GM19351 (cell line): ENCODE data around the gene GM2A.
"Not testable (repeated sequence)": the region's sequence is repeated elsewhere in the genome, so short reads cannot be mapped to it uniquely, and the experiment has no call there.

Source experiments
- ATAC-seq: cut with Tn5 transposase; IDR thresholded peaks from one replicate; pipeline ENCODE4 v1.9.1; 2021; ENCODE audit warnings: mild to moderate bottlenecking, moderate library complexity; ENCODE audit not compliant: unreplicated experiment

Gene GM2A

DNA sequence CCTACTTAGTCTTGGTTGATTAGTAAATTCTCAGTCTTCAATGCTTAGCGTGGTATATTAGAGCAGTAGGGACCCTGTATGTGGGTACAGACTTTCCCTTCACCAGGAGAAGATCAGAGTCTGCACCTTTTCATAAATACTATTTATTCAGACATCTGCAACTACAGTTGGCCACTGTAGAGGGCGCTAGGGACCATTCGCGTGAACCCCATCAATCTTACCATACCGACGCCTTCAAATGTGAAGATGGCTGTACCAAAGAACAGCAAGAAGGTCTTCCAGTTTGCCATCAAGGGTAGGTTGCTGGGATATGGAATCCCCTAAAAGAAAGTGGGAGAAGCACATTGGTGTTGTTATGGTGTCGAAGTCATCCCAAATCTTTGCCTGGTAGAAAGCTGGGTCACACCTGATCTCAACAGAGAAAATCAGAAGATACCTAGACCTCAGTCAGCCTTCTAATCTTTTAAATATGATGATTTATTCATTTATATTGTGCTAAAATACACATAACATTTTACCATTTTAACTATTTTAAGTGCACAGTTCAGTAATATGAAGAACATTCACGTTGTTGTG is 31.5 kb downstream of the GM2A start:
- no peak for ATAC-seq

DNA sequence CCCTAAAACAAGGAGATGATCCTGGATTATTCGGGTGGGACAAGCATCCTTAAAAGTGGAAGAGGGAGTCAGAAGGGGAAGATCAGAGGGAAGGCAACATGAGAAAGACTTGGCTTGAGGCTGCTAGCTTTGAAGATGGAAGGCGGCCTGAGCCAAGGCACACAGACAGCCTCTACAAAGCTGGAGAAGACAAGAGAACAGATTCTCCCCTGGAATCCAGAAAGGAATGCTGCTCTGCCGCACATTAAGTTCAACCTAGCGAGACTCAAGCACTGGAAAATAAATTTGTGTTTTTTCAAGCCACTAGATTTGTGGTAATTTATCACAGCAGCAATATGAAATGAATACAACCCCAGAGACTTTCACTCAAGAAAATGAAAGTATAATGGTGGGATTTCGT is 32.7 kb downstream of the GM2A start:
- ATAC-seq: no peak

DNA sequence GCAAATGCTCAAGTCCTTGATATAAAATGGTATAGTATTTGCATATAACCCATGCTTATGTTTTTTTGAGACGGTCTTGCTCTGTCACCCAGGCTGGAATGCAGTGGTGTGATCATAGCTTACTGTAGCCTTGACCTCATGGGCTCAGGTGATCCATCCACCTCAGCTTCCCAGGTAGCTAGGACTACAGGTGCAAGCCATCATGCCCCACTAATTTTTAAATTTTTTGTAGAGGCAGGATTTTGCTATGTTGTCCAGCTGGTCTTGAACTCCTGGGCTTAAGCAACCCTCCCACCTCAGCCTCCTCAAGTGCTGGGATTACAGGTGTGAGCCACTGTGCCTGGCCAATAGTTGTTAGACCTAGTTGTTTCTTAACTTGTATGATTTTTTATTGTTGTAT is 33.3 kb downstream of the GM2A start:
- ATAC-seq: no peak

DNA sequence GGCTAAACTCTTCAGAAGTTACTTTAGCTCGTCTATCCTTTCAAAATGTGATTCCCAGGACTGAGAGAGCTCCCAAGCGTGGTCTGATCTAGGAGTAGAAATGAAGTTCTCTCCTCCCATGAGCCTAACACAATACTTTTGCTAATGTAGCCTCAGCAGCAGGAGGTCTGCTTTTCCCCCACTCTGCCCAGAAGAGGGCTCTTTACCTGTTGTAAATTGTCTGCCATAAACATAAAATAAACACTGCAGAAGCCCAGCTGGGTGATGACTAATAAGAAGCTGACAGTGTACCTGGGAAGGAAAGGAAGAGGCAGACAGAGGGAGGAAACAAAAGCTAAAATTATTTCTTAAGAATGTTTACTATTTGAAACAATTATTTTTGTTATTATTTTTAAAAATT is 35.2 kb downstream of the GM2A start:
- ATAC-seq: peak; percentile 67

DNA sequence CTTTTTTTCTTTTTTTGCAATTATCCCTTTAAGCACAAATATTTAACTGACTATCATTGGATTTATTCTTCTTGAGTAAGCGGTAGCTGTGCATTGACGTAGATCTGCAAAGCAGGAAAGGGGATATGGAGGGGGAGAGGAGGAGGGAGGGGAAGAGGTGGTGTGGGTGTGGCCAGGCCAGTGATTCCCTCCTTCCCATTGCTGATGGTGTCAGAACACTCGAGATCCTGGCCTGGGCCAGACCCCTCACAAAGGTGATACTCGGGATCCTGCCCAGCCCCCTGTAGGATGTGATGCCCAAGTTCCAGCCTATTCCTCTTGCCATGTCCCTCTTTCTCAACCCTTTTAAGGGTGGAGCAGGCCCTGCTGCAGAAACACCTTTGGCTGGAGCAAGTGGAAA is 40.6 kb downstream of the GM2A start:
- no peak for ATAC-seq

DNA sequence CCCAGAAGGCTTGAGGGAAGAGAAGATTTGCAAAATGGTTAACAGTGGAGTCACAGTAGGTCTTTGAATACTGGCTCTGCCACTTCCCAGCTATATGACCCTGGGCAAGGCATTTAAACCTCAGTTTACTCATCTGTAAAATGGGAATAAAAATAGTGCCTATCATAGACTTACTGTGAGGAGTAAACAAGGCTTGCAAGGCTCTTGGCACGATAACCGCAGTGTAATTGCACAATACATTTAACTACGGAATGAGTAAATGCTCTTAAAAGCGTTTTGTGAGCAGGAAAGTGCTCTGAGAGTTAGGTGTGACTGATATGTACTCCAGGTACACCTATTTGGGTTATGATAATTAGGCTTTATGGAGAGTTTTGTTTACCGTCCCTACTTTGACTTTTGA is 42.2 kb downstream of the GM2A start:
- no peak for ATAC-seq

DNA sequence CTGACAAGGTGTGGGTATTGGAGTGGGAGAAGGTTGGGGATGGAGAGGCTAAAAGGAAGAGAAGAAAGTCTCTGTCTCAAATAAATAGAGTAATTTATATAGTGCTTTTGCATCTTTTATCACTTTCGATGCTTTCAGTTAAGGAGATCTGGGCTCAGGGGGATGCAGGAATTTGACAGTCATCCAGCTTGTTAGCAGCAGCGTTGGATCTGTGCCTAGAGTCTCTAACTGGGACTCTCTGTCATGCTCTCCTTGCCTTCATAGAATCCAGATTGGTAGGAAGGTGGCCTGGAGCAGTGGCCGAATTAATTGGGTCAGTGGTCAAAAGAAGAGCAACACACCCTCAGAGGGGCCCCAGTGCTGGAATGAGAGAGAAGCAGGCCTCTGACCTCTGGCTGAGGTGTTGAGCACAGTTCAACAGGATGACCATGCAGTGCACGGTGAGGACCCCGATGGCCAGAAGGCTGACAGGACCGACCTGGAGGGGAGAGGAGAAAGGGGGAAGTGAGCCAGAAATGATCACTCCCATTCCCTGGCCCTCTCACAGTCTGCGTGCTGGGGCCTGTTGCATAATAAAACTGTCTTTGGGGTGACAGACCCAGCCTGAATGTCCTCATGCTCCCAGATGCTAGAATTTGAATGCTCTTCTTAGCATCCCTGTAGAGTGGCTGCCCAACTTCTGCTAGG is 42.9 kb downstream of the GM2A start:
- no peak for ATAC-seq

DNA sequence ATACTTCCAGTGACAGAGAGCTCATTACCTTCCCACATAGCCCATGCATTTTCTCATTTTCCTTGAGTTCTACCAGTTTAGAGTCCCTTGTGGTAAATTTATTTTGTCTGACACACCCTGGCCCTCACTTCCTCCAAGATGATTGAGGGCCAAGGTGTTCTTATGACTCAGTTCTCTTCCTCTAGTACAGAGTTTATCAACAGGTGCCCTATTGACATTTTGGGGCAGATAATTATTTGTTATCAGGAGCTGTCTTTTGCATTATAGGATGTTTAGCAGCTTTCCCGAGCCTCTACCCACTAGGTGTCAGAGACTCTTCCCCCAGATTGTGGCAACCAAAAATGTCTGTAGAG is 43.5 kb downstream of the GM2A start:
- no peak for ATAC-seq

DNA sequence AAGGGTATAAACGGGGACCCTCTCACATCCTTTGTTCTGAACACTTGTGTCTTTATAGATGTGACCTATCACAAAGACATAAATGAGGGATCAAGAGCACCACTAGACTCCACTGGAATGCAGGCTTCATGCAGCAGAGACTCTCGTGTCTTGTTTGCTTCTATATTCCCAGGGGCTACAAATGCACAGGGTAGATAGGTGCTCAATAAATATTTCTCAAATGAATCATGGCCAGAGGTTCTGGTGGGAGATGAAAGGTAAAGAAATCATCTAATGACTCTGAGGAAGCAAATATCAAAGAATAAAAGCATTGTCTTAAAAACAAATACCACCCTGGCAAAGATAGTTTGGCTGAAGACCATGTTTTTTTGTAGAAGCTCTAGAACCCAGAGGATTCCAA is 44.0 kb downstream of the GM2A start:
- no peak for ATAC-seq

DNA sequence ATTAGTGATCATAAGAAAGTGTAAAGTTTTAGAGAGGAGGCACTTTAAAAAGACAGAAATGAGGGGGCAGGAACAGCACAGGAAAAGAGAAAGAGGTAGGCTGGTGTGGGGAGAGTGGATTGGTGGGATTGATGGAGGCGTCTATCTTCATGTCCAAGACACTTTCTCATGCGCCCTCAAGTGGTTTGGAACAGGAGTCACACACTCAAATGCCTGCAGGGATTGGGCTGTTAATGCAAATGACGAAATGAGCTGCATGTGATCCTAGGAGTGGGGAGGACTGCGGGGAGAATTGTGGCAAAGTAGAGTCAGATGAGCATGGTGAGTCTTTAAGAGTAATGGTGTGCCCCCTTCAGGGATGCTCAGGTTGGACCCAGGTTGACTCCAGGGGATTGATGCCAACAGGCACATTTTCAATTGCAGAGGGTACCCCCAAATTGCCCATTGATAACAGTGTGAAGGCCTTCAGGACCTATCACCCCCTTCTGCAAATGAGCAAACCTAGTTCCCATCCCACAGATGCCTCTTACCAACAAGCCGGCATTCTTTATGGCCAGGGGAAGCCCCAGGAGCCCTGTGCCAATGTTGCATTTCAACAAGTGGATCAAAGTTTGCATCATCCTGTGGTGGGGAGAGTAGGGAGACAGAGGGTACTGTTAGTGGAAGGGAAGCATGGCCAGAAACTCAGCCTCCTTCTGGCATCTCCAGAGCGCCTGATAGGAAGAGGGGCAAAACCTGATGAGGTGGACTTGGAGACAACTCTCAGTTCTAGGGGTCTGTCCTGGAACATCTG is 45.3 kb downstream of the GM2A start:
- ATAC-seq: peak; percentile 86

DNA sequence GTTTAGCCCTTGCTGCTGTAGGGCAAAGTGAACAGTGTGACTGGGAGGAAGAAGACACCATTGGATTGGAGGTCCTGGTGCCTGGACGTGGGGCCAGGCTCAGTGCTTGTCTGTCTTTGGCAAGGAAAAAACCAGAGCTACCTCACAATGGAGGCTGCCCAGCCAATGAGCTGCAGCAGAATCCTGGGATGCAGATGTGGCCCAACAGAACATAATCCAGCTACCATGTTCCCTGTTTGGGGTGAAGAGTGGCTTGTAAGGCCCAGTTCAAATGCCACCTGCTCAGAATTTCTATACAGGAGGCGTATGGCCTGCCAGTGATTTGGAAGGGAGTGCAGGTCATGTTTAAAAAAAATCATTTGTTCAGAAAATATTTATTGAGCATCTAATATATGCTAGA is 50.7 kb downstream of the GM2A start, which contains the start of gene SLC36A3:
TSS of gene SLC36A3 (minus strand) at position 101 of the 400 bp plus-strand sequence. CDS start 412 bp downstream, outside the sequence.
- ATAC-seq: no peak

DNA sequence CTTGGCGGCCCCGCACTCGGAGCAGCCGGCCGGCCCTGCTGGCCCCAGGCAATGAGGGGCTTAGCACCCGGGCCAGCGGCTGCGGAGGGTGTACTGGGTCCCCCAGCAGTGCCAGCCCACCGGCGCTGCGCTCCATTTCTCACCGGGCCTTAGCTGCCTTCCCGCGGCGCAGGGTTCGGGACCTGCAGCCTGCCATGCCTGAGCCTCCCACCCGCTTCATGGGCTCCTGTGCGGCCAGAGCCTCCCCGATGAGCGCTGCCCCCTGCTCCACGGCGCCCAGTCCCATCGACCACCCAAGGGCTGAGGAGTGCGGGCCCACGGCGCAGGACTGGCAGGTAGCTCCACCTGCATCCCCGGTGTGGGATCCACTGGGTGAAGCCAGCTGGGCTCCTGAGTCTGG is 56.3 kb downstream of the GM2A start:
- ATAC-seq: not testable (repeated sequence)

DNA sequence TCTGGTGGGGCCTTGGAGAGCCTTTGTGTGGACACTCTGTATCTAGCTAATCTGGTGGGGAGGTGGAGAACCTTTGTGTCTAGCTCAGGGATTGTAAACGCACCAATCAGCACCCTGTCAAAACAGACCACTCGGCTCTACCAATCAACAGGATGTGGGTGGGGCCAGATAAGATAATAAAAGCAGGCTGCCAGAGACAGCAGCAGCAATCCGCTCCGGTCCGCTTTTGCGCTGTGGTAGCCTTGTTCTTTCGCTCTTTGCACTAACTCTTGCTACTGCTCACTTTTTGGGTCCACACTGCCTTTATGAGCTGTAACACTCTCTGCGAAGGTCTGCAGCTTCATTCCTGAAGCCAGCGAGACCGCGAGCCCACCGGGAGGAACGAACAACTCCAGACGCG is 56.8 kb downstream of the GM2A start:
- not testable (repeated sequence) for ATAC-seq

DNA sequence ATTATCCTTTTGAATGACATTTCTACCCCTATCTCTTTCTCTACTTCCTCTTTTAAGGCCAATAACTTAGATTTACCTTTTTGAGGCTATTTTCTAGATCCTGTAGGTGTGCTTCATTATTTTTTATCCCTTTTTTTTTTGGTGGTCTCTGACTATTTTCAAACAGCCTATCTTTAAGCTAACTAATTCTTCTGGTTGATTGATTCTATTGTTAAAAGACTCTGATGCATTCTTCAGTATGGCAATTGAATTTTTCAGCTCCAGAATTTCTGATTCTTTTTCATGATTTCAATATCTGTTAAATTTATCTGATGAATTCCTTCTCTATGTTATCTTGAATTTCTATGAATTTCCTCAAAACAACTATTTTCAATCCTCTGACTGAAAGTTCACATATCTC is 57.9 kb downstream of the GM2A start:
- ATAC-seq: no peak

DNA sequence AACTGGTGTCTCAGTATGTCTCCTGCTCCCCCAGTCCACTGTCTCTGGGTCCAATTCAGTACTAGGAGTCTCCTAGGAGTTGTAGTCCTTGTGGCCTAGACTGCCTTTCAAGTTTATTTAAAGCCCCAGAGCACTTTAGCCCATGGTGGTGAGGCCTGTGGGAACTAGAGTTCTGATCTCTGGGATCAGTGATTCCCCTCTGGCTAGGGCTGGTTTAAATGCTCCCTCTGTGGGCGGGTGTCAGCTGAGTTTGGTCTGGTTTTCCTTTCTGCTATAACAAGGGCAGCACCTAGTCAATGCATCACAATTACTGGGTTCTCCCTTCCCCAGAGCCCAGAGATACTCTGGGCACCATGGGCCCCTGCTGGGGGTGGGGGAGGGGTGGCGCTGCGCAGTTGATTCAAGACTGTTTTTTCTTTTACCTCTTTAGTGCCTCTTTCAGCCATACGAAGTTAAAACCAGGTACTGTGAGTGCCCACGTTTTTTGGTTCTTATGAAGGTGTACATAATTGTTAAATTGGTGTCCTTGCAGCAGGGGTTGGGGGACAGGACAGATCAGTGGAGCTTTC is 59.9 kb downstream of the GM2A start:
- ATAC-seq: no peak

DNA sequence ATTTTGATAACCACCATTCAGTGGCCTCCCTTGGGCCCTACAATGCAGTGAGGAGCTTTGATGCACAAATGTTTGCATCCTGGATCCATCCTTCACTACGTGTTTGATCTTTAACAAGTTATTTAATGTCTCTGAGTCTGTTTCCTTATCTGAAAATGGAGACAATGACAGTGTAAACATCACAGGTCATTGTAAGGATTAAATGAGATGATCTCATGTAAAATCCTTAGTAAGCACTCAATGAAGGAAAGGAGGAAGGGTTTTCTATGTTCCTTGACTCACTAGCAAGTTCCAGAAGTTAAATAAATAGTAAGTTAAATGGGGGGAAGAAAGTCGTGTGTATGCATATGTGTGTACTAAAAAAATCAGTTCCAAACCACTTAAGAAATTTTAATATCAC is 60.4 kb downstream of the GM2A start:
- ATAC-seq: no peak

DNA sequence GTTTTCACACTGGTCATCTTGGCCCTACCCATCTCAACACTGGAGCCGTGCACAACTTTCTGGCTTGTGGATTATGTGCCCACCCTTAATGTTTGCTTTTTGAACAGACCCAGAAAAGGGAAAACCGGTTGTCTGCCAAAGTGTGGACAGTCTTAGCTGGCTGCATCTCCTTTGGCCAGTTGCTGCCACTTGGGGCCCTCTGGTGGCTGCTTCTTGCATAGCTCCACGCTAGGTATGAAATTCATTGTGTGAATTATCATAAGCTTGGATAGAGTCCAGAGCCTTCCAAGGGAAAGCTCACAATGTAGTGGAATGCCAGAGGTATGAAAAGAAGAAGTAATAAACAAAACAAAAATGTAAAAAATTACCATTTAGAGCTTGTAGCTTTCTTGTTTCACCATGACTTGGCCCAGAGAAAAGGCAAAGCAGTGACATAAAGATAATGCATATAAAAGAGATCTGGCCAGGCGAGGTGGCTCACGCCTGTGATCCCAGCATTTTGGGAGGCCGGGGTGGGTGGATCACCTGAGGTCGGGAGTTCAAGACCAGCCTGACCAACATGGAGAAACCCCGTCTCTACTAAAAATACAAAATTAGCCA is 63.1 kb downstream of the GM2A start:
- ATAC-seq: peak; percentile 83

DNA sequence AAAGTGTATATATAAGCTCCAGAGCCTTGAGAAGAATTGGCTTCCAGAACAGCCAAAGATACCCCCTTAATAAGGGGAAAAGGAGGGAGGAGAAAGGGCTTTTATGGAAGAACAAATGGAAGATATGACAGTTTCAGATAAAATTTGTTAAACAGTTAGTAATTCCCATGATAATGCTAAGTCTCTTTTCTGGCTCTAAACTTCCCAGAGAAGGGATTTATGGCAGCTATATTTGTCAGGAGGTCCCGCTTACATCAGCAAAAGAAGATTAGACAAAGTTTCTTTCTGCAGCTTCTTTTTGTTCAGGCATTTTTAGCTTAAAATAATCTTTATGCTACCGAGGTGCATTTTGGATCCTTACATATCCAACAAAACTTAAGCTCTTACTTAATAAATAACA is 64.9 kb downstream of the GM2A start:
- ATAC-seq: no peak

DNA sequence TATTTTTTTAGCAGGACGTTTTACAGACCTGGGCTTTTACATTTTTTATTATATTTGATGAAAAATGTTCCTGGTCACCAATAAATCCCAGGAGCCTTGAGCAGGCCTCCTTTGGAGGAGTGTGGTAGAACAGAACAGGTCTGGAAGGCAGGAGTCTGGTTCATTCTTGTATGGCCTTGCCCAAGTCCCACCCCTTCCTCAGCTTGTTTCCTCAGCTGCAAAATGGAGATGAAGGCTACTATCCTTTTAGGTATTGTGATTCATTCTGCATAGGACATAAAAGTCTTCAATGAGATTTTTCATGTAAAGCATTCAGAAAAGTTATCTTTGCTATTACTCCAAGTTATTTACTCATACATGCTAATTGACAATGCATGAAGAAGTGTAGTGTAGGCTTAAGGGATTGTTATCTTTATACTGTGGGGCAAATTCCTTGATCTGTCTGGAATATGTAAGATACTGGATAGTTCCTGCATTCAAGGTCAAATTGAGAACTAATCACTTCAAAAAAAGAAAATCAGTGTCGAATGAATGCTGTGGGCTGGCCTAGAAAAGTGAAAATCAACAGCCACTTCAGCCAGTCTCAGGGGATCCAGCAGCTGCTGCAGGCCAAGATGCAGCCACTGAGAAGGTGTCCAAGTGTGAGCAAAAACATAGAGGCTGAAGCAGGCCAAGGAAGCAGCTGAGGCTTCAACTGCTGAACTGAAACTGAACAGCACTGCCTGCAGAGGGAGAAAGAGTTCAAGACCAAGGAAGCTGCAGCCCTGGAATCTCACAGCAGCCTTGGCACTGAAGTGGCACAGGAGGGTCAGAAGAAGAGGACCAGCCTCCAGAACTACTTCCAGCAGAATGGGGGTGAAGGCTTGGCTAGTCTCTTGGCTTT is 66.1 kb downstream of the GM2A start:
- ATAC-seq: peak; percentile 78
